ENCODE measurements around the gene LMTK2.

DNA sequence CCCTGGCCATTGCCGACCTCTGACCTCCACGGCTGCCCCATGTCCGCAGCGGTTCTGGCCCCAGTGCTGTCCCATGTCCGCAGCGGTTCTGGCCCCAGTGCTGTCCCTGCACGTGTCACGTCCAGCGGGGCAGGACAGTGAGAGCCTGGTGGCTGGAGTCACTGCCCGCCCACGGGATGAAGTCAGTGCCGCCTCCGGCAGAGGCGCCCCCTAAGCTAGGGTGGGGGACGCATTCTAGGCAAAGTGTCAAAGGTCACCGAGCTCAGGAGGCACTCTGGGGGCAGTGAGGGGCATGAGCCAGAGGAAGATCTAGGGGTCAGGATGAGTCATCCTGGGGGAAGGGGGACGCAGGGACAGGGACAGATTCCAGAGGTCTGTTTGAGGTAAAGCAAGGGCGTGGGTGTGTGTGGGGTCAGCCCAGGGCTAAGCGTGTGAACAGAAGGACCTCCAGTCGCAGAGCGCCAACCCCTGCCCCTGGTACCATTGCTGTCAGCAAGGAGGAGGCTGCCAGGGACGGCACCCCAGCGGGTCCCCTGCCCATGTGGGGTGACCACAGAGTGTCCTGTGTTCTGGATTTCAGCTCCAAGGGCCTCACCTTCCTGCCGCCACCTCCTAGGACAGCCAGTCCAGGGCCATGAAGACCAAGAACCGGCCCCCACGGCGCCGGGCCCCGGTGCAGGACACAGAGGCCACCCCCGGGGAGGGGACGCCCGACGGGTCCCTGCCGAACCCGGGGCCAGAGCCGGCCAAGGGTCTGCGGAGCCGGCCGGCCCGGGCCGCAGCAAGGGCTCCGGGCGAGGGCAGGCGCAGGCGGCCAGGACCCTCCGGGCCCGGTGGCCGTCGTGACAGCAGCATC, 105.2 kb downstream of the LMTK2 start:
- TF ChIP-seq POLR2A (IDR thresholded peaks at IDR 0.05; ENCODE audit: low read length) (no peak), GATA1 (IDR thresholded peaks at IDR 0.05; ENCODE audit: low read depth, low read length) (no peak)
